HG03571 (cell line): ENCODE results near the gene CLEC4F.

Source experiments
- ATAC-seq: cut with Tn5 transposase; IDR thresholded peaks from one replicate; pipeline ENCODE4 v1.9.1; 2021; ENCODE audit not compliant: unreplicated experiment

Gene CLEC4F

GRCh38 chr2:70789304-70790135 lies 30.9 kb downstream of the CLEC4F start:
- no peak for ATAC-seq

GRCh38 chr2:70785137-70785911 lies 35.1 kb downstream of the CLEC4F start:
- no peak for ATAC-seq

DNA sequence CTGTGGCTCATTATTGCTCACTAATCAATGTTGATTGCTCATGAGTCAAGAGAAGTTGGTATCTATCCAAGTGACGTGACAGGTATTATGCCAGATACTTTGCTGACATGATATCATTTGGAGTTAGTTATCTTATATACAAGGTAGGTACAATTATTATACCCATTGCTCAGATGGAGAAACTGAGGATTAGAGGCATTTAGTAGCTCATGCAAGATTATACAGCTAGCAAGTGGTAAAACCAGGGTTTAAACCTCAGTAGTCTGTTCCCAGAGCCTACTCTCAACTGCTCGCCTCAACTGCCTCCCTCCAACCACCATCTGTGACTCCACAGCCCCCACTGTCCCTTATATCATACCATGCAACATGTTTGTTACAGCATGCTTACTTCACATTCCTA lies 36.1 kb downstream of the CLEC4F start:
- no peak for ATAC-seq

DNA sequence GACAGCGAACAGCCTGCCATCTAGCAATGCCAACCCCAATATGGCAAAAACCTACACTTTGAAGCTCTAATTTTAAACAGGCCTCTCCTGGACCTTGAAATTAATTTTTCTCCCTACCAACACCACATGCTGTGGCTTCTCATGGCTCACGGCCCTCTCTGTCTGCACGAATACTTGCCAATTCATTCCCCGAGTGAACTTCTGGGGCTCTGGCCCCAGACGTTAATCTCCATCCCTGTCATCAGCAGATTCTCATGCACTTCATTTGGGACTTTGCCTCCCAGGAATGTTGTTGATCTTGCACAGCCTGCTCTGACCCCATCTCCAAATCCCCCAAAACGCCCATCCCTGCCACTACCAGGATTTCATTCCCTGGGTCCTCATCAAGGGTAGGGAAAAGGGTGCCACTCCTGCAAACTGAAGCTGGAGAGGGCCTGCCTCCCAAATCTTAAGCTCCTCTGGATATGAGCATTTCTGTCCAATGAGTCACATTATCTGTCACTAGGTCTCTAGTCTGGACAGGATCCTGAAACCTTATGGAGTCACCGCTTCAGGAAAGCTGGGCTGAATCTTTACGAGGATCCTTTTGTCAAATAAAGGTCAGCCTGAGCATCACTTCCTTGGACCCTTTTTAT lies 40.4 kb downstream of the CLEC4F start:
- ATAC-seq: no peak

- ATAC-seq: no peak
Observed at GRCh38 chr2:70779491-70779890, 40.9 kb downstream of the CLEC4F start.

DNA sequence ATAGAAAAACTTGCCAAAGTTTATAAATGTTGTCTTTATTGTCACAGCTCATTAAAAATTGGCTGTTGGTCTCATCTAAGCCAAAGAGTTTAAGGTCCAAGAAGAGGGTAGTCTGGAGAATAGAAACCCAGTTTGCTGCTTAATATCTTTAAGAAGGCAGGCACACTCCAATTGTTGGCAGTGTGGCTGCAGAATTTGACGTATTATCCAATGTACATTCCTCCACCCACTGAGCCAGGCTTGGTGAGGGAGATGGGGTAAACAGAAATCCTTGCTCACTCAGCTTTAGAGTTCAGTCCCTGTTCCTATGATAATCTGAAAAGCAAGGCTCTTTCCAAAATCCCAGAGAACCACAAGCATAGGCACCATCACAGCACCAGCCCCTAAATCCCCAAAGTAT lies 41.7 kb downstream of the CLEC4F start:
- ATAC-seq: no peak

- ATAC-seq: no peak
Observed at GRCh38 chr2:70777450-70777849, 42.9 kb downstream of the CLEC4F start.

DNA sequence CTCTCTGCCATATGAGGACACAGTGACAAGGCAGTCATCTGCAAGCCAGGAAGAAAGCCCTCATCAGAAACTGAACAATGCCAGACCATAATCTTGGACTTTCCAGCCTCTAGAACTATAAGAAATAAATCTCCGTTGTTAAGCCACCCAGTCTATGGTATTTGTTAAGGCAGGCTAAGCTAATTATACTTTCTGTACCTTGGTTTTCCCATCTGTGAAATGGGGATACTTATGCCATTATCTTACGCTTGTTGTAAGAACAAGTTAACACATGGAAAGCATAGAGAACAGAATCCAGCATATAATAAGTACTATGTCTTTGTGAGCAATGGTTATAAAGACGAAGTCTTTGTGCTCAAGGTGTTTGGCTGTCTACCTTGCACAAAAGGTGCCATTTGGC lies 44.1 kb downstream of the CLEC4F start:
- no peak for ATAC-seq

- ATAC-seq: no peak
Observed at GRCh38 chr2:70775141-70775540, 45.3 kb downstream of the CLEC4F start.

DNA sequence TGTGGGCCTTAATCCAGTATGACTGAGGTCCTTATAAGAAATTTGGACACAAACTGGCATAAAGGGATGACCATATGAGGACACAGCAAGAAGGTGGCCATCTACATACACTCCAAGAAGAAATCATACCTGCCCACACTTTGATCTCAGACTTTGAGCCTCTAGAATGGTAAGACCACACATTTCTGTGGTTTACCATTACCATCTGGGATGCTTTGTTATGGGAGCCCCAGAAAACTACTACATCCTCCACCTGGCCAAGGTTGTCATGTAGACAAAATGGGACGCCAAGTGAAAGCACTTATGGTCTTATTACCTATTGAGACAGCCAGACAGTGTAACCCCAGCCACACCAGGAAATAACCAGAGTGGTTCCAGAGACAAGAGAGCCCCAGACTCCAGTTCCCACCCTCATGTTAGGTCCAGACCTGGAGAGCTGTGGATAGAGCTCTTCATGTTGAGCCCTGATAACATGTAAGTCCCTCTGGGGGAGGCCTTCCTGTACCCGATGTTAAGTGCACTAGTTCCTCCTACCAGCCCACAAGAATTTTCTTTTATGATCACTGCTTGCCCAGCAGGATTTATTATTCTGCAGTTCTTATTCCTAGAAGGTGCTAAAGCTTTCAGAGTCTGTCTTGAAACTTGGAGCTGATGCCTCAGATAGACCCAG lies 47.8 kb downstream of the CLEC4F start:
- no peak for ATAC-seq

DNA sequence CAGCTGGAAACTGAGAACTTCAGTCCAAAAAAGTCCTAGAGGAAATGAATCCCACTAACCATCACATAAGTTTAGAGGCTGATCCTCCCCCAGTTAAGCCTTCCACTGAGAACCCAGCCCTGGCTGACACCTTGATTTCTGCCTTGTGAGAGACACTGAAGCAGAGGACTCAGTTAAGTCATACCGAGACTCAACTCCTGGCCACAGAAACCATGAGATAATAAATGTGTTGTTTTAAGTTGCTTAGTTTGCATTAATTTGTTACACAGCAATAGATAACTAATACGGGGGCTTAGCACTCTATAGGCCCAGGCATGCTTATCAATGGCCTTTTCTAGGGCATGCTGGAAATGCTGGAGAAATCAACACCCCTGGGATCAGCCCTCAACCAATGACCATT lies 49.0 kb downstream of the CLEC4F start:
- ATAC-seq: no peak

DNA sequence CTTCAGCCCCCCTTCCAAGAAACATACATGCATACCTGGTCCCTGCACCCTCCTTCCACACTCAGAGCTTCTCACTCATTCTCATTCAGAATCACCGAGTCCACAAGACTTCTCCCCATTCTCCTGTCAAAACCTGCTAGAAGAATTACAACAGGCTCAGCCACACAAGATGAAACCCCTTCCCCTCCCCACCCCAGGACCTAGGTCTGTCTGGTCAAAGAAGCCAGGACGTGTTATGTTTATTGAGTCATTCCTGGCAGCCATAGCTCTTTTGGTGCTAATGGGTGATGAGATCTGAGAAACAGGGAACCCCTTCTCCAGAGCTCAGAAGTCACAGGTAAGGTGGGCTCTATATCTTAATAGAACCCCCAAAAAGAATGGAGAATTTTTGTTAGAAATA lies 50.9 kb downstream of the CLEC4F start:
- ATAC-seq: no peak

GRCh38 chr2:70768590-70769085 lies 51.8 kb downstream of the CLEC4F start:
- ATAC-seq: no peak

DNA sequence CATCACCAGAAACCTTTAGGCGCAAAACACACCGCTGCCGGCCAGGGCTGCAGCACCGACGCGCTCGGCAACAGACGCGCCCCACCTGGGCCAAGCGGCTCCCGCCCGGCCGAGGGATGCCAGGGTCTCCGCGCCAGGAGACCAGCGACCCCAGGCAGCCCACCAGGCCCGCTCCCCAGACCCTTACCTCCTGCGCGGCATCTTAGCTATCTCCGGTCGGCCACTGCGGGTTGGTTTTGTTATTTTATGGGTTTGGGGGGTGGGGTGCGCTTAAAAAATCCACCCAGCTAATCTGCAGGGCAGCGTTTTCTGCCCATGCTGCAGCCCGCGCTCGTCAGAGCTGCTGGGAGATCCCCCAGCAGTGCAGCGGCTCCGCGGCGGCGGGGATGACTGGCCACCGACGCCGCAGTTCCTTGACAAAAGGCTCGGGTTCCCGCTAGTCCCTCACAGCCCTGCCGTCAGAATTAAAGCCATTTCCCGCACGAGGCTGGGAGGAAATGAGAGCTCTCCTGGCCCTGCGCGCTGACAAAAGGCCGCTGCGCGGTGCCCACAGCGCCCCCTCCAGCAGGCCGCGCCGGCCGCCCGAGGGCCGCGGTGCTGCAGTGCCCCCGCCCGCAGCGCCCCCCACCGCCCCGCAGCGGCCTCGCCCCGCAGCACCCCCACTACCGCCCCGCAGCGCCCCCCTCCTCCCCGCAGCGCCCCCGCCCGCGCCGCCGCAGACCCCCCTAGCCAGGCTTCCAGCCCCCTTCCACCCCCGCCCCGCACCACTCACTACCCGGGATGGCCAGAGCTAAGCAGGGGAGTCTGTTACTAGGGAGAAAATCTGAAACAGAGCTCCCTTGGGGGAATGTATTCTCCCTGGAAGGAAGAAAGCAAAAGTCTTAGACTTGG lies 52.5 kb downstream of the CLEC4F start, which contains the start of gene ADD2:
ADD2 (minus strand) TSS at position 502 of the 891 bp plus-strand sequence. CDS start 61,792 bp downstream, outside the sequence.
- ATAC-seq: no peak

- no peak for ATAC-seq
Observed at GRCh38 chr2:70767079-70767698, 53.2 kb downstream of the CLEC4F start.

DNA sequence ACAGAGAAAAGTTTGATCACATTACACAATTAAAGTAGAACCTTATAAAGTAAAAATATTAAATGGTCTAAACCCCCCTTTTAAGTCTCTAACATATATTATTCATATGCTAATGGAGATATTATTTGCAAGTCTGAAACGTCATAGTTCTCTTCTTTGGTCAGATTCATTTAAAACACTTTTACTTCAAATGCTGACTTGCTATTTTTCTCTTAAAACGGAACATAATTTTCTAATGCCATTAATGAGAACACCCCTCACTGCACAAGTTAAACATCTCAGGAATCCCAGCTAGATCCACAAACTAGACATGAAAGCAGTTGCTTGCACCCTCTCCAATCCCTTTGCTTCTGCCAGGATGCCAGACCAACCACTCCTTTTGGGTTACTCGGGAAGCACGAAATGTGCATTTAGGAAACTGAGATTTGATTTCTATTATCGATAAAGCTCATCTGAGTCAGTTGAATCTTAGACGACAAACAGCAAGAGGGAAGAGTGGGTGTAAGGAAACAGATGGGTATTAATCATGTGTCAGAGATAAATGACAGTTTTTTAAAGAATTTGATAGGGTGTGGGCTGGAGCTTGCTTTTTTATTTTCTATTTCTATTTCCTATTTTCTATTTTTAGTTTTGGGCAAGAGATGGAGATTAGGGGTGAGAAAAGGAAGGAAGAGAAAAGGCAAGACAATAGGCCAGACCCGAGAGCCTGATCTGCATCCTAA lies 53.9 kb downstream of the CLEC4F start:
- ATAC-seq: no peak

DNA sequence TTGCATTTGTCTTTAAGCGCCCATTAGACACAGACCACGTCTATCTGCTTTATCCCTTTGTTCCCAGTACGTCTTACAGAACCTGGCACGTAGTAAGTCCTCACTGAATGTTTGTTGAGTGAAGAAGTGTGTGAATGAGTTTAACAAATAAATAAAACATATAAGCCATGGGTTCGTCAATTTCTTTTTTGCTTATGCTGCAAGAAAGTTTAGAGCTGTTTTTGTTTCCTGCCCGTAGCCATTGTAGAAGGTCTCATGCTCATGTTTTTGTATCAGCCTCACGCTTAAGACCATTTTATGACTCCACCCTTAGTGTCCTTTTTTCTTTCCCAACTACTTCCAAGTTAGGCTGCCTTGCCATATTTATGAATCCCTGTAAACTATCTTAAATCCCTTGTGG lies 54.9 kb downstream of the CLEC4F start:
- ATAC-seq: no peak

DNA sequence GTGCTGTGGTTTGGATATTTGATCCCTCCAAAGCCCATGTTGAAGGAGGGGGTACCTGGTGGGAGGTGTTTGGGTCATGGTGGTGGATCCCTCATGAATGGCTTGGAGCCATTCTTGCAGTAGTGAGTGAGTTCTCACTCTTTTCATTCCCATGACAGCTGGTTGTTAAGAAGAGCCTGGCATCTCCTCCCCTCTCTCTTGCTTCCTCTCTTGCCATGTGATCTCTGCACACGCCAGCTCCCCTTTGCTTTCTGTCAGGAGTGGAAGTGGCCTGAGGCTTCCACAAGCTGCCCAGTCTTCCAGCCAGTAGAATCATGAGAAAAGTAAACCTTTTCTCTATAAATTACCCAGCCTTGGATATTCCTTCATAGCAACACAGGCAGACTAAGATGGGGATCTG lies 61.0 kb downstream of the CLEC4F start:
- no peak for ATAC-seq
